Stimulated activated naive CD8-positive, alpha-beta T cell treated with anti-CD3 and anti-CD28 coated beads, Interleukin-15, Interleukin-2, amounts not matched to agents 100 ng/mL and 50 ng/mL, for 24 hours (primary cell): Measurements from ENCODE around the gene FGF3.

Experiments used
- H3K27ac Mint-ChIP-seq: one replicate; pipeline ENCODE4 v1.8.0; 2021; ENCODE audit warnings: mild to moderate bottlenecking, mixed read lengths
- H3K27me3 Mint-ChIP-seq: one replicate; pipeline ENCODE4 v1.8.0; 2021; ENCODE audit warnings: mixed read lengths
- H3K36me3 Mint-ChIP-seq: one replicate; pipeline ENCODE4 v1.8.0; 2021; ENCODE audit warnings: low read depth, mixed read lengths
- H3K4me1 Mint-ChIP-seq: one replicate; pipeline ENCODE4 v1.8.0; 2021; ENCODE audit warnings: low read depth, mixed read lengths
- H3K4me3 Mint-ChIP-seq: one replicate; pipeline ENCODE4 v1.8.0; 2021; ENCODE audit warnings: mild to moderate bottlenecking, mixed read lengths
- H3K9me3 Mint-ChIP-seq: one replicate; pipeline ENCODE4 v1.8.0; 2021; ENCODE audit warnings: mixed read lengths

Gene FGF3

GRCh38 chr11:69807106-69807815 is 12.0 kb downstream of the FGF3 start:
- Mint-ChIP-seq H3K36me3 (no peaks in the 10 kb centered on the region), H3K4me1 (no peaks in the 10 kb centered on the region), H3K27ac (no peak overlapping the region), H3K27me3 (peaks cover 17% of the 10 kb centered on the region), H3K4me3 (no peak overlapping the region), H3K9me3 (no peaks in the 10 kb centered on the region)

DNA sequence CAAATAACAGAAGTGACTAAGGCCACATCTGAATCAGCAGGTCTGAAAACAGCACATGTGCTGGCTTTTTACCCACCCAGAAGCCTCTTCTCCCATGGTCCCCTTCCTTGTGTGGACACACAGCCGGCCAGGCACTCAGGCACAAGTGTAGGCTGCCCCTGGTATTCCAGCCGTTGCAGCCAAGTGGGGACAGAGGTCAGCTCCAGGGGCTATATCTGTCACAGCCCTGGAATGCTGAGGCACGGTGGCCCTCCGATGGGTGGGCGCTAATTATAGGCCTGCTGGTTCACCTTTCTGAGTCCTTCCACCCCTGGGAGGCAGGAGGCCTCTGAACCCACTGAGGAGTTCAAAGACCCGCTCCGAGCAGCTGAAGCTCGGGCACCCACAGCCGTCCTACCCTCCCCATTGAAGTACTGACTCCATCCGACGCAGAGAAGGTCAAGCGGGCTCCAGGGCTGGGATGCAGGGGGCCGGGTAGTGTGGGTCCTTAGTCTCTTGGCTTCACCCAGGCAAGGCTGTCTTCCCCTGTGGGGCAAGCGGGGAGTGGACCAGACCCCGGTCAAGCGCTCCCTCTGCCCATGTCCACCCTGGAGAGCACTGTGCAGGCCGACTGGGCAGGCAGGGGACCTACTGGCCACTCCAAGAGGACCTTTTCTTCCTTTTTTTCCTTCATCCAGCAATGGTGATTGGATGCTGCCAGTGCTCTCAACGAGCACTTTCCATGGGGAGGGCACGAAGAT is 14.3 kb downstream of the FGF3 start:
- H3K4me1 Mint-ChIP-seq, result no peaks in the 10 kb centered on the region
- H3K27ac Mint-ChIP-seq, result no peak overlapping the region
- H3K27me3 Mint-ChIP-seq, result peaks cover 17% of the 10 kb centered on the region
- H3K36me3 Mint-ChIP-seq, result no peaks in the 10 kb centered on the region
- H3K9me3 Mint-ChIP-seq, result no peaks in the 10 kb centered on the region
- H3K4me3 Mint-ChIP-seq, result no peak overlapping the region

DNA sequence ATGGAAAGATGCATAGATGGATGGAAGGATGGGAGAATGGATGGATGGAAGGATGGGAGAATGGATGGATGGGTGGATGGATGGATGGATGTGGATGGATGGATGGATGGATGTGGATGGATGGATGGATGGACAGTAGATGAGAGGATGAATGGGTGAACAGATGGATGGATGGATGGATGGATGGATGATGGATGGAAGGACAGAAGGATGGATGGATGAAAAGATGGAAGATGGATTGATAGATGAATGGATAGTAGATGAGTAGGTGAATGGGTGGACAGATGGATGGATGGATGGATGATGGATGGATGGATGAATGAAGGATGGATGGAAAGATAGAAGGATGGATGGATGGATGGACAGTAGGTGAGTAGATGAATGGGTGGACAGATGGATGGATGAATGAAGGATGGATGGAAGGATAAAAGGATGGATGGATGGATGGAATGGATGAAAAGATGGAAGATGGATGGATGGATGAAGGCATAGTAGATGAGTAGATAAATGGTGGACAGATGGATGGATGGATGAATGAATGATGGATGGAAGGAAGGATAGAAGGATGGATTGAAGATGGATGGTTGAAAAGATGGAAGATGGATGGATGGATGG is 15.5 kb downstream of the FGF3 start:
- Mint-ChIP-seq H3K36me3 (no peaks in the 10 kb centered on the region), H3K4me1 (no peaks in the 10 kb centered on the region), H3K9me3 (no peaks in the 10 kb centered on the region), H3K27ac (no peak overlapping the region), H3K27me3 (peaks cover 12% of the 10 kb centered on the region), H3K4me3 (no peak overlapping the region)

DNA sequence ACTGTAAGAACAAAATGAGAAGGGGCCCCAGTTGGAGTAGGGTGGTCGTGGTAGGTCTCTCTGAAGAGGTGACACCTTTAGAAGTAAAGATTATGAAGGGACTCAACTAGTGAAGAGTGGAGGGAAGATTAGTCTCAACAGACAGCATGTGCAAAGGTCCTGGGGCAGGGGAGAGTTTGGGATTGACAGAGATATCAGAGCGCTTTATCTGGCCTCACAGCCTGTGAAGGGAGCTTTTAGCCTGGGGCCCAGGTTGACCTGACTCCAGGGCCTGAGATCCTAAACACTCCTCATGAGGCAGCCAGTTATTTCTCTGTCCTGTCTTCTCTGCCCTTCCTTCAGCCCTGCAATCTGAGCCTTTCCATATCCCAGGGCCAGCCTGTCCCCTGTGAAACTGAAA is 16.2 kb downstream of the FGF3 start:
- Mint-ChIP-seq H3K36me3 (no peaks in the 10 kb centered on the region), H3K4me1 (no peaks in the 10 kb centered on the region), H3K4me3 (no peak overlapping the region)

DNA sequence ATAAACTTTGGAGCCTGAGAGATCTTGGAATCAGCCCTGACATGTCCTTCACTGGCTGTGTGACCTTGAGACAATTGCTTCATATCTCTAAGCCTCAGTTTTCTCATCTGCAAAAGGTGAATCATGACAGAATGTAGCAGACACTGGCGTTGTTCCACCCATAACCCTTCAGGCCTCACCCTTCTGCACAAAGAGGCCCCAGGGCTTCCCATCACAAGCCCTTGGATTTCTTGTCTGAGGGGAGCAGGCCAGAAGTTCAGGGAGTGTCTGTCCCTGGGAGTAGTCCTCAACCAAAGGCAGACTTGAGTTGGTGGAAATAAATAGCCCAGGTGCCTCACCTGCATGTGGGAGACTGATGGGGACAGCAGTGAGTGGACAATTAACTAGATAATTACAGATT is 16.6 kb downstream of the FGF3 start:
- Mint-ChIP-seq H3K36me3 (no peaks in the 10 kb centered on the region), H3K27me3 (peaks cover 12% of the 10 kb centered on the region), H3K4me1 (no peaks in the 10 kb centered on the region), H3K4me3 (no peak overlapping the region), H3K27ac (no peak overlapping the region), H3K9me3 (no peaks in the 10 kb centered on the region)

More for the DNA sequence above, 16.2 kb downstream of the FGF3 start:
- Mint-ChIP-seq H3K27ac (no peak overlapping the region), H3K27me3 (peaks cover 12% of the 10 kb centered on the region), H3K9me3 (no peaks in the 10 kb centered on the region)

DNA sequence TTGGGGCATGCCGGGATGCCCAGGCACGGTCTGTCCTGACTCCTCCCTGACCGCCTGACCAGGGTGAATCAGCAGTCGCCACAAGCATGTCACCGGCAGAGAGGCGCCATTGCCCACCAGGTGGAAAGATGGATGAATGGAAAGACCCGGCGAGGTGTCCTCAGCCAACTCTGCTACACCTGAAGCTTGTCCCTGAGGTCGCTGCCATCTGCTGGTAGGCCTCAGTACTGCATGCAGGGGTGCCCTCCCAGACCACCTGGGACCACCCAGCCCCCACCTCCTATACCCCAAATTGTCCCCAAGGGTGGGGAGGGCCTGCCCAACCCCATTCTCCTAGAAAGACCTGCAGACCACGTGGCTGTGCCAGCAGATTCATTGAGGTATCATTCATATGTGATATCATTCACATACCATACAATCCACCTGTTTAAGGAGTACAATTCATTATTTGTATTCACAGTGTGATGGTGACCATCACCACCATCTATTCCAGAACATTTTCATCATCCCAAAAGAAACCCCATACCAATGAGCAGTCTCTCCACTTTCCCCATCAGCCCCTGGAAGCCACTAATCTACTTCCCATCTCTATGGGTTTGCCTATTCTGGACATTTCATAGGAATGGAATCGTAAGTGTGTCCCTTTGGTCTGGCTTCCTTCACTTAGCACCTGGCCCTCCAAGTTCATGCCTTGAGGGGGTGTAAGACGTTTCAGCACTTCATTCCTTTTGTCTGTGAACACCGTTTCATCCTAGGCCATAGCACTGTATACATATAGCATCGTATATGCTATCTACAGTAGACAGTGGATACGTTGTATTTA is 17.5 kb downstream of the FGF3 start:
- Mint-ChIP-seq H3K9me3 (no peaks in the 10 kb centered on the region), H3K4me3 (no peak overlapping the region), H3K27ac (no peak overlapping the region), H3K4me1 (no peaks in the 10 kb centered on the region), H3K27me3 (peaks cover 11% of the 10 kb centered on the region), H3K36me3 (no peaks in the 10 kb centered on the region)

- Mint-ChIP-seq H3K27me3 (peaks cover 4% of the 10 kb centered on the region), H3K4me1 (no peaks in the 10 kb centered on the region), H3K4me3 (no peak overlapping the region), H3K27ac (no peak overlapping the region), H3K9me3 (no peaks in the 10 kb centered on the region), H3K36me3 (no peaks in the 10 kb centered on the region)
These were observed 18.9 kb downstream of the FGF3 start for GRCh38 chr11:69800278-69800677.

DNA sequence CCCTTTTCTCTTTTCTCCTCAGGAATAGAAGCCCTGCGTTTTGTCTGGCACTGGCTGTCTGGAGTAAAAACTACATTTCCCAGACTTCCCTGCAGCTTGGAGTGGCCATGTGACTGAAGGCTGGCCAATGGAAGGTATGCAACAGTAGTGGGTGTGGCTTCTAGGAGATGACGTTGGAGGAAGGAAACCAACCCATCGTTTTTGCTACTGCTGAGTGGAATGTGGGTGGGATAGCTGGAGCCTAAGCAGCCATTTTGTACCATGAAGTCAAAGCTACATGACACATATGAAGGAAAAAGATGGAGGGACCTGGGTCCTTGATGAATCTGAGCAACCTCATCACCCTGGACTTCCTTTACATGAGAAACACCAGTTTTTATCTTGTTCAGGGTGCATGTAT is 19.6 kb downstream of the FGF3 start:
- Mint-ChIP-seq H3K4me3 (no peak overlapping the region), H3K9me3 (no peaks in the 10 kb centered on the region), H3K4me1 (no peaks in the 10 kb centered on the region), H3K27me3 (peaks cover 4% of the 10 kb centered on the region), H3K27ac (no peak overlapping the region), H3K36me3 (no peaks in the 10 kb centered on the region)

DNA sequence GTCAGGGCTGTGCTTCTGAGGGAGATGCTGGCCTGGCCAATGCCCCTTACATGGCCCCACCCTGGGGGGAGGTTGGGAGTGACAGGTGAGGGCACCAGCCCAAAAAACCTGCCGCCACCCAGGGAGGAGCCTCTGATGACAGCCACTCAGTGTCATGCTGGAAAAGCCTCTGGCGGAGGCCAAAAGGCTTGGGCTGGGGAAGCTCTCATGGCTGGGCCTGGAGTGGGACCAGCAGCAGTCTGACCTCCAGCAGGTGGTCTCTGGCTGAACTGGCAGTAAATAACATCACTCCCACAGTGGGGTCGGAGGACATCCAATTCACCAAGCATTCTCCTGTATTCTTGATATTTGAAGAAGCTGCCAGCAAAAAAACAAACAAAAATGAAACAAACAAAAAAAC is 20.1 kb downstream of the FGF3 start:
- Mint-ChIP-seq H3K36me3 (no peaks in the 10 kb centered on the region), H3K4me1 (no peaks in the 10 kb centered on the region), H3K27ac (no peak overlapping the region), H3K27me3 (peaks cover 4% of the 10 kb centered on the region), H3K4me3 (no peak overlapping the region), H3K9me3 (no peaks in the 10 kb centered on the region)

DNA sequence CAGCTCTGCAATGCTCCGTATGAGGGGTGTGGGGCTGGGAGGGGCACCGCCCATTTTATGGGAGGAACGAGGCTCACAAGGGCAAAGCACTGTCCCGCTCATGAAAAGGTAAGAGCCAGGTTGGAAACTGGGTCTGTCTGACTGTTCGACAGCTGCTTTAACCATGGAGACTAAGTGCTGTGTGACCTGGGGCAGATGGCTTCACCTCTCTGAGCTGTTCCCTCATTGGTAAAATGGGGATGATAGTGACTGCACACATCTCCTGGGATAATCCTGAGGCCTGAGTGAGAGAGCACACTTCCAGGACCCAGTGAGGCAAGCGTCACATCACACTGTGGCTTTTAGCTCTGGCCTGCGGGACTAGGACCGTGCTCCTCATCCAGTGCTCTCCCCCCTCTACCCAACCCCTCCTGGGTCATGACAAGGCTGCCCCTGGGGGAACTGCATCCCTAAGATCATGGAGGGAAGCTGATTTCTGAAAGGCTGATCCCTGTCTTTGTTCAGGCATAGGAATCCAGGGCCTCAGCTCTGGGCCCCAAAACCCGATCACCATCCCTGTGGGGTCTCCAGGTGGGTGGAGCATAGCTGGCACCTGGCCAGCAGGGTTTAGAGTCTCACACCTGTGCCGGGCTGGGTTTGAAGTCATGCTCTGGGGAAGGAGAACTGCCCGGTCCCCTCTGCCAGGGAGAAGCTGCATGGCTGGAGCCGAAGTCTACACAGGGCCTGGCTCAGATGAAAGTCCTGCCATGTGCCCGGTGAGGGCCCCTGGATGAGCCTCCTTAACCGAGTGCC is 21.3 kb downstream of the FGF3 start:
- Mint-ChIP-seq H3K27me3 (peaks cover 4% of the 10 kb centered on the region), H3K4me1 (no peaks in the 10 kb centered on the region), H3K27ac (no peak overlapping the region), H3K4me3 (no peak overlapping the region), H3K9me3 (no peaks in the 10 kb centered on the region), H3K36me3 (no peaks in the 10 kb centered on the region)

DNA sequence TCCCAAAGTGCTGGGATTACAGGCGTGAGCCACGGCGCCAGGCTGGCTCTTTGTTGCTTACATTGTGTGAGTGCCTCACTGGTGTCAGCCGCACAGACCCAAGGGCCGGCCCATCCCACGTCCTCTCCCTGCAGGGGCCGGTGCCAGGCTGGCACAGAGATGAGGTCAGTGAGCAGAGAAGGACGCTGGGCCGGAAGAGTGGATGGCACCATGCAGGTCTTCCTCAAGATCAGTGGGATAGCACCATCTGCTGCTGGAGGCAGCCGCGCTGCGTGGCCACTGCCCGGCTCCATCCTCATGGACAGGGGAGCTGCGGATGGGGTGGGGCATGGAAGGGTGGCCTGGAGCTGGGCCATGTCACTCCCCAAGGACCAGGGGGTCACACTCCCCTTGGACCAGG is 22.1 kb downstream of the FGF3 start:
- H3K4me3 Mint-ChIP-seq, result no peak overlapping the region
- no peaks in the 10 kb centered on the region for H3K4me1 Mint-ChIP-seq
- H3K36me3 Mint-ChIP-seq, result no peaks in the 10 kb centered on the region
- no peaks in the 10 kb centered on the region for H3K27me3 Mint-ChIP-seq
- H3K9me3 Mint-ChIP-seq, result no peaks in the 10 kb centered on the region
- H3K27ac Mint-ChIP-seq, result no peak overlapping the region

- Mint-ChIP-seq H3K4me3 (no peak overlapping the region), H3K36me3 (no peaks in the 10 kb centered on the region), H3K27me3 (no peaks in the 10 kb centered on the region), H3K27ac (no peak overlapping the region), H3K4me1 (no peaks in the 10 kb centered on the region), H3K9me3 (no peaks in the 10 kb centered on the region)
These were observed 23.2 kb downstream of the FGF3 start for GRCh38 chr11:69796063-69796462.

DNA sequence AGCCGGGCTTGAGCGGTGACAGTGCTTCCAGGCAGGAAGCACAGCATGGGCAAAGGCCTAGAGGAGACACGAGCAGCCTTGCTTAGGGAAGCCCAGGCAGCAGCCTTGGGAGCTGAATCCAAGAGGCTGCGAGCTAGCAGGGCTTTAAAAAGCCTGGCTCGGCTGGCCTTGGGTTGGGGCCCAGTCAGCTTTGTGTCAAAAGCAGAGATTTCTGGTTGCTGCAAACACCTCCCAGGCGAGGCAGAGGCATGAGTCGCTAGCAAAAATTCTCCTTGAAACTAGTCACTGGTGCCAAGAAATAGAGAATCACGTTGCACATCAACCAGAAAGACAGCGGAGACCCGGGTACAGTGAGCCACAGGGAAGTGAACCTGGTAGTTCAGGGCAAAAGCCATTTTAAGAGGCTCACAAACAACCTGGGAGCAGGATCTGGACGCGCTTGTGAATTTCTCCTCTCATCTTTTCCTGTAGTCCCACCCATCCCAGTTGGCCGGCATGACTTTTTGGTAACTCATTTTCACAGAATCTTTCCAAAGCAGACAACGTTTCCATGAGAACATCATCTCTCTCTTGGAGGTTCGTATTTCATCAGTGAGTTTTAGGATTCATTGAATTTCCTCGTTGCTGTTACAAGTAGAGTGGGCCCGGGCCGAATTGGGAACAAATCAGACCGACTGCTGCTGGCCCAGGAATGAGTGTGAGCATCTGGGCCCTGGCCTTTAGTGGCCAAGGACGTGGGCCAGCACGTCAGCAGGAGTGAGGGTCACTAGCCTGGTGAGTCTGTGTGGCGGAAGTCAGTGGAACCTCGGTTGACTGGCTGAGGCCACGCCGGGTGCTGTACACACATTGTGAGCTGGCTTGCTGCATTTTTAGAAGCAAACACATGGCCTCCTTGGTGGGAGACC is 27.7 kb downstream of the FGF3 start:
- H3K4me1 Mint-ChIP-seq, result no peaks in the 10 kb centered on the region
- H3K4me3 Mint-ChIP-seq, result no peak overlapping the region
- no peaks in the 10 kb centered on the region for H3K36me3 Mint-ChIP-seq
- H3K27me3 Mint-ChIP-seq, result no peaks in the 10 kb centered on the region
- no peaks in the 10 kb centered on the region for H3K9me3 Mint-ChIP-seq
- no peak overlapping the region for H3K27ac Mint-ChIP-seq
